Activated CD4-positive, alpha-beta T cell treated with anti-CD3 and anti-CD28 coated beads, Interleukin-2, amount 10 ng/mL, durations not matched to agents 7 days and 5 days (primary cell): ENCODE results near the gene ARID3A. TPM values are rescaled to one million over a fixed set of nuclear protein-coding genes. Genes with fewer than 3 reads are reported as not detected.

Source experiments
- CTCF ChIA-PET: fragments of 350-600 bp; sonication (Branson Sonifier 250); formaldehyde crosslinking; loops from one replicate; lab custom pipeline; 2021; ENCODE audit warnings: antibody characterized with exemption; lab: Charles Lee
- POLR2A ChIA-PET: fragments of 350-600 bp; sonication (Branson Sonifier 250); formaldehyde crosslinking; loops from one replicate; lab custom pipeline; 2021; ENCODE audit warnings: antibody characterized with exemption; lab: Charles Lee
- DNase-seq: peaks from one replicate; pipeline ENCODE4 v3.0.0-alpha.2; 2020
- H3K27ac Mint-ChIP-seq: one replicate; pipeline ENCODE4 v1.8.0; 2021; ENCODE audit warnings: mild to moderate bottlenecking, moderate library complexity, mixed read lengths
- H3K27me3 Mint-ChIP-seq: one replicate; pipeline ENCODE4 v1.8.0; 2021; ENCODE audit warnings: mixed read lengths
- H3K36me3 Mint-ChIP-seq: one replicate; pipeline ENCODE4 v1.8.0; 2021; ENCODE audit warnings: low read depth, mixed read lengths
- H3K4me1 Mint-ChIP-seq: one replicate; pipeline ENCODE4 v1.8.0; 2021; ENCODE audit warnings: mixed read lengths
- H3K4me3 Mint-ChIP-seq: one replicate; pipeline ENCODE4 v1.8.0; 2021; ENCODE audit warnings: mild to moderate bottlenecking, moderate library complexity, mixed read lengths
- H3K9me3 Mint-ChIP-seq: one replicate; pipeline ENCODE4 v1.8.0; 2021; ENCODE audit warnings: mixed read lengths
- total RNA-seq, 2 experiments: library from RNA; stranded (reverse); gene quantifications; one replicate each; pipeline ENCODE4 v1.2.3, GENCODE V29; 2021

ARID3A gene
- total RNA-seq, 2 experiments from 2014 or later, result 25.8 to 28.4 TPM

DNA sequence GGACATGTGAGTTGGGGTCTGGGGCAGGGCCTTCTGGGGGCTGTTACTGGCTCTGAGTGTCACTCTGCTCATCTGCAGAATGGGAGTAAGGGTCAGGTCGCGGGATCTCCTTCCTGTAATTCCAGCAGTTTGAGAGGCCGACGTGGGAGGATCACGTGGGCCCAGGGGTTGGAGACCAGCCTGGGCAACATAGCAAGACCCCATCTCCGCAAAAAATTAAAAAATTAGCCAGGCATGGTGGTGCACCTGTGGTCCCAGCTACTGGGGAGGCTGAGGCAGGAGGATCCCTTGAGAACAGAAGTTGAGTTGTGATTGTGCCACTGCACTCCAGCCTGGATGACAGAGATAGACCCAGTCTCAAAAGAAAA is 4.0 kb downstream of the ARID3A start:
- Mint-ChIP-seq H3K4me3 (no peak overlapping the region), H3K4me1 (peaks cover 14% of the 10 kb centered on the region), H3K9me3 (no peaks in the 10 kb centered on the region), H3K27me3 (no peaks in the 10 kb centered on the region), H3K27ac (peak overlapping the region; percentile 74), H3K36me3 (peaks cover 8% of the 10 kb centered on the region)
- CTCF ChIA-PET, result interaction anchor here (1.0 to 1.5 kb wide), 2 partner anchors 8 to 10 kb away, joined by 3 read pairs; no protein-coding TSS in a partner anchor
- no peak for DNase-seq
- POLR2A ChIA-PET, result no interaction called here

DNA sequence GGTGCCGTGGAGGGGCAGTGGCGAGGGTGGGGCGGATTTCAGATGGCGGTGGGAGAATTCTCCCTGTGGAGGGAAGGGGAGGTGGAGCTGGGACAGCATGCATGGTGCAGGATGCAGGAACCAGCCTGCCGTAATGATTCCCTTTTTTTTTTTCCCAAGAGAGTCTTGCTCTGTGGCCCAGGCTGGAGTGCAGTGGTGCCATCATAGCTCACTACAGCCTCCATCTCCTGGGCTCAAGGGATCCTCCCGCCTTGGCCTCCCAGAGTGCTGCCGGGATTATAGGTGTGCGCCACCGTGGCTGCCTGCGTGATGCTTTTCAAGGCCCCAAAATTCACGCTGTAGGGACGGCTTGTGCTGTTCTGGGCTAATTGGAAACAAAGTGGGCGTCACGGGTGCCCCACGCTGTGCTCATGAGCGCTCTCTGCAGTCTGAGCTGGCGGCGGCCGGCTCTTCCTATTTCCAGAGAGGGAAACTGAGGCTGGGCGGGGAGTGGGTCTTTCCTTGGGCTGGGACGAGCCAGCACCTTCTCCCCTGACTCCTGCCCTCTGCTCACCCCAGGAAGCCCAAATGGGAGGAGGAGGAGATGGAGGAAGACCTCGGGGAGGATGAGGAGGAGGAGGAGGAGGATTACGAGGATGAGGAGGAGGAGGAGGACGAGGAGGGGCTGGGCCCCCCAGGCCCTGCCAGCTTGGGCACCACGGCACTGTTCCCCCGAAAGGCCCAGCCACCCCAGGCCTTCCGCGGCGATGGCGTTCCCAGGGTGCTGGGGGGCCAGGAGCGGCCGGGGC is 6.2 kb downstream of the ARID3A start:
- POLR2A ChIA-PET, result no interaction called here
- H3K4me1 Mint-ChIP-seq, result peaks cover 17% of the 10 kb centered on the region

DNA sequence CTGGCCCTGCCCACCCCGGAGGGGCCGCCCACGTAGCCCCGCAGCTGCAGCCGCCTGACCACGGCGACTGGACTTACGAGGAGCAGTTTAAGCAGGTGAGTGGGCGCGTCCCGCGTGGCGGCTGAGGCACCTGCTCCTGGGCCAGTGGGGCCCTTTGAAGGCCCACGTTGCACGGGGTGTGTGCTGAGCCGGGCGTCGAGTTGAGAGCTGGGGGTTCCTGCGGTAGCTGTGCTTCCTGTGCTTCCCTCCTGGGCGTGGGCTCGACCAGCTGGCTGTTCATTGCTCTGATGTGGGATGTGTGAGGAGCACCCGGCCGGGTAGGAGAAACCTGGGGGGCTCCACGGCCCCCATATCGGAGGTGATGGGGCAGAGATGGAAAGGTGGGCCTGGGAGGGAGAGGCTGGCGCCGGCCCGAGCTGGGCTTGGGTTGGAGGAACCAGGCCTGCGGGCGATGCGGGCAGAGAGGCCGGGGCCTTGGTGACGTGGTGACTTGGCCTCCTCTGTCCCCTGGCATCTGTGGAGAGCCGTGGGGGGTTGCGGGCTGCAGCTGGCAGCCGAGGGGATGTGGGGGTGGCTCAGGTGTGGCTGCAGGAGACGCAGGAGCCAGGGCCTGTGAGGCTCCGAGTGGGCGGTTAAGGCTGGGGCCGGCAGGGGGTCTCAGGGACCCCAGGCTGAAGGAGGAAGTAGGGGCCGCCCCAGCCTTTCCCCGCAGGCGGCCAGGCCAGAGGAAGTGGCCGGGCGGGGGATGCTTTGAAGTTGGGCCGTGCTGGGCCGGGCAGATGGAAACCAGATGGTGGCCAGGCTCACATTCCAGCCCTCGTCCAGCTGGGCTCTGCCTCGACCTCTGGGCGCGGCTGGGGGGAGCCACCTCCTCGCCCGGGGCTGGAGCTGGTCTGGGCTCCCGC is 7.1 kb downstream of the ARID3A start:
- peak; percentile 57 for DNase-seq
- peaks cover 15% of the 10 kb centered on the region for H3K36me3 Mint-ChIP-seq
- ChIA-PET POLR2A (no interaction called here), CTCF (interaction anchor here (1.1 to 1.4 kb wide), 2 partner anchors 12 to 51 kb away, joined by 3 to 4 read pairs; partner anchors contain the start of gene WDR18)
- no peaks in the 10 kb centered on the region for H3K27me3 Mint-ChIP-seq
- H3K4me1 Mint-ChIP-seq, result peaks cover 24% of the 10 kb centered on the region
- H3K27ac Mint-ChIP-seq, result peak overlapping the region; percentile 83
- H3K9me3 Mint-ChIP-seq, result peaks cover 3% of the 10 kb centered on the region
- H3K4me3 Mint-ChIP-seq, result peak overlapping the region; percentile 70

More for the DNA sequence above, 6.2 kb downstream of the ARID3A start:
- CTCF ChIA-PET, result interaction anchor here (0.6 to 1.4 kb wide), 2 partner anchors 19 to 52 kb away, joined by 3 to 4 read pairs; partner anchors contain the start of gene WDR18
- Mint-ChIP-seq H3K36me3 (peaks cover 10% of the 10 kb centered on the region), H3K27me3 (no peaks in the 10 kb centered on the region), H3K27ac (peak overlapping the region; percentile 62), H3K9me3 (no peaks in the 10 kb centered on the region), H3K4me3 (no peak overlapping the region)
- no peak for DNase-seq

DNA sequence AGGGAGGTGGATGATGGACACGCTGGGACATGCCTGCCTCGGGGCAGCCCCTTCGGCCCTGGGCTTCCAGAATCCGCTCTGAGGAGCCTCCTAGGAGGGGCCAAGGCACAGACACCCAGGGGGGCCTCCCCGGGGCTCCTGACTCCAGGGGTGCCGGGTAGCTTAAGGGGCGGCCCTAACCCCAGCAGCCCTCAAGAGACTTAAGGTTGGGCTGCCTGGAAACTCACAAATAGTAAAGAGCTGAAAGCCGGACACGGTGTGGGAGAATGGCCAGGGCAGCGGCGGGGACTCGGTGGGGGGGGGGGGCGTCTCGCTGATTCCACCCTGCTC is 7.7 kb downstream of the ARID3A start:
- Mint-ChIP-seq H3K9me3 (peaks cover 3% of the 10 kb centered on the region), H3K27me3 (no peaks in the 10 kb centered on the region), H3K36me3 (peaks cover 17% of the 10 kb centered on the region), H3K4me1 (peaks cover 29% of the 10 kb centered on the region), H3K4me3 (no peak overlapping the region), H3K27ac (no peak overlapping the region)
- no peak for DNase-seq
- CTCF ChIA-PET, result interaction anchor here (1.1 to 1.4 kb wide), 2 partner anchors 11 to 51 kb away, joined by 3 to 4 read pairs; partner anchors contain the start of gene WDR18
- POLR2A ChIA-PET, result no interaction called here

DNA sequence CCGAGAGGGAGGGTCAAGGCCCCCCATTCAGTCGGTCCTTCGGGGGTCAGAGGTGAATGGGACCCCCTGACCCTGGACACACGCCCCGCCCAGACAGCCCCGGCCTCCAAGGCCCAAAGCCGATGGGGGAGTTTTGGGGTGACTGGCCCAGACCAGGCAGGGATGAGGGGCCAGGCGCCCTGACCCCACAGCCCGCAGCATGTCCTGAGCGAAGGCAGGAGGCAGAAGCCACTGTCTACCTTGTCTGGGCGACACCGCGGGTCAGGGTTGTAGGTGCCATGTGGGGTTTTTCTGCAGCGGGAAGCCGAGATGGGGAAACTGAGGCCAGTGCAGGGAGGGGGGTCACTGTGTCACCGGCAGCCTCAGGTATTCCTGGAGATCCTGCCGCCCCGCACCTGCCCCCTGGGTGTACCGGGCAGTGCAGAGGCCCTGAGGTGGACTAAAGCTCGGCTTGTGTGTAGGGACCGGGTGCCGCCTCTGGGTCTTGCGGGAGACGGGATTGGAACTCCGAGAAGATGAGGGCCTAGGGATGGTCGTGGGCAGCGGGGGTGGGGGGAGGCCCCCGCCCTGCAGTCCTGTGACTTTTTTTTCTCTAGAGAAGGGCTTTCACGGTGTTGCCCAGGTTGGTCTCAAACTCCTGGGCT is 8.5 kb downstream of the ARID3A start:
- ChIA-PET CTCF (no interaction called here), POLR2A (no interaction called here)
- H3K27me3 Mint-ChIP-seq, result no peaks in the 10 kb centered on the region
- H3K36me3 Mint-ChIP-seq, result peaks cover 18% of the 10 kb centered on the region
- H3K9me3 Mint-ChIP-seq, result peaks cover 3% of the 10 kb centered on the region
- no peak for DNase-seq
- H3K4me1 Mint-ChIP-seq, result peaks cover 31% of the 10 kb centered on the region
- peak overlapping the region; percentile 46 for H3K27ac Mint-ChIP-seq
- H3K4me3 Mint-ChIP-seq, result no peak overlapping the region

DNA sequence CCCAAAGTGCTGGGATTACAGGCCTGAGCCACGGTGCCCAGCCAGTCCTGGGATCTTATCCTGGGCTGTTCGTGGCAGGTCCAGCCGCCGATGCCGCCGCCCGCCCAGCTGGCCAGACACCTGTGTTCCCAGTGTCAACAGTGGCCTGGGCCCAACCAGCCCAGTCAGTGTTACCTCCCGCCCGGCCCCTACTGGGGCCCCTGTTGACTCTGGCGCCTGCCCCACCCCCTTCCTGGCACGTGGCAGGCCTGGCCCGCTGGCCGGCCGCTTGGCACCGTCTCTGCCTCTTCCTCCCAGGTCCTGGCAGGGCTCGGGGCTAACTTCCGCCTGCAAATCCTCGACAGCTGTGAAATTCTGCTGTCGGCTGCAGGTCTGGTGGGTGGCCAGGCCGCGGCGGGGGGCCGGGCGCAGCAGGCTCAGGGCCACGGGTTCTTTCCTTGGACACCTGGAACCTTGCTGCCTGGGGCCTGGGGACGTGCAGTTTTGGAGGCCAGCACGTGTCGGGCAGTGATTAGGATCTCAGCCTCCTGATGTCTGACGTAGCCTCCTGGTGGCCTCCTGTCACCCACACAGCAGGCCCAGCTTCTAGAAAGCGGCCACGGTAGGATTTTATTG is 9.1 kb downstream of the ARID3A start:
- no peaks in the 10 kb centered on the region for H3K27me3 Mint-ChIP-seq
- no peak overlapping the region for H3K27ac Mint-ChIP-seq
- ChIA-PET CTCF (interaction anchor here (1.5 kb wide), 1 partner anchor 10 kb away, joined by 4 read pairs; no protein-coding TSS in a partner anchor), POLR2A (no interaction called here)
- no peak overlapping the region for H3K4me3 Mint-ChIP-seq
- peaks cover 19% of the 10 kb centered on the region for H3K36me3 Mint-ChIP-seq
- DNase-seq, result no peak
- peaks cover 3% of the 10 kb centered on the region for H3K9me3 Mint-ChIP-seq
- peaks cover 36% of the 10 kb centered on the region for H3K4me1 Mint-ChIP-seq

DNA sequence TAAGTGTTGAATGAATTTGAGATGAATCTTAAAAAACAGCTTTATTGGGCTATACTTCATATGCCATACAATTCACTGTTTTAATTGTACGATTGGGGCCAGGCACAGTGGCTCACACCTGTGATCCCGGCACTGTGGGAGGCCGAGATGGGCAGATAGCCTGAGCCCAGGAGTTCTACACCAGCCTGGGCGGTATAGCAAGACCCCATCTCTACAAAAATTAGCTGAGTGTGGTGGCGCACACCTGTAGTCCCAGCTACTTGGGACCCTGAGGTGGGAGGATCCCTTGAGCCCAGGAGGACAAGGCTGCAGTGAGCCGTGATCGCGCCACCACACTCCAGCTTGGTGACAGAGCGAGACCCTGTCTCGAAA is 10.3 kb downstream of the ARID3A start:
- no peak for DNase-seq
- Mint-ChIP-seq H3K4me1 (peaks cover 42% of the 10 kb centered on the region), H3K27ac (no peak overlapping the region), H3K36me3 (peaks cover 19% of the 10 kb centered on the region), H3K27me3 (no peaks in the 10 kb centered on the region), H3K4me3 (no peak overlapping the region), H3K9me3 (peaks cover 3% of the 10 kb centered on the region)
- ChIA-PET CTCF (interaction anchor here (1.0 to 1.5 kb wide), 2 partner anchors 11 to 13 kb away, joined by 3 to 4 read pairs; no protein-coding TSS in a partner anchor), POLR2A (no interaction called here)

DNA sequence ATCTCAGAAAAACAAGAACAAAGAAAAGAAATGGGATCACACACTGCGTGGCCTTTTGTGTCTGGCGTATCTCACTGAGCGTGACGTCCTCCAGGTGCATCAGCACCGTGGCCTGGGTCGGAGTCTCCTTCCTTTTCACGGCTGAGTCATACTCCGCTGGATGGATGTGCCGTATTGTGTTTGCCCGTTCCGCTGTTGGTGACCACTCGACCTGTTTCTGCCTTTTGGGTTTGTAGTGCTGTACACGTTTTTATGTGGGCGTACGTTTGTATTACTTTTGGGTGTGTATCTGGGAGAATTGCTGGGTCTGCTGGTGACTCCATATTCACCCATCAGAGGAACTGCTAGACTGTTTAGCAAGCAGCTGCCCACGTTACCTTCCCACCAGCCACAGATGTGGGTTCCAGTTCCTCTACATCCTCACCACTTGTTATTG is 11.4 kb downstream of the ARID3A start:
- Mint-ChIP-seq H3K9me3 (peaks cover 3% of the 10 kb centered on the region), H3K27me3 (no peaks in the 10 kb centered on the region), H3K4me1 (peaks cover 42% of the 10 kb centered on the region), H3K36me3 (peaks cover 20% of the 10 kb centered on the region), H3K4me3 (no peak overlapping the region), H3K27ac (peak overlapping the region; percentile 68)
- ChIA-PET CTCF (interaction anchor here (0.7 to 2.2 kb wide), 3 partner anchors 14 to 82 kb away, joined by 3 to 7 read pairs (median 3); no protein-coding TSS in a partner anchor), POLR2A (no interaction called here)
- DNase-seq, result peak; percentile 75

DNA sequence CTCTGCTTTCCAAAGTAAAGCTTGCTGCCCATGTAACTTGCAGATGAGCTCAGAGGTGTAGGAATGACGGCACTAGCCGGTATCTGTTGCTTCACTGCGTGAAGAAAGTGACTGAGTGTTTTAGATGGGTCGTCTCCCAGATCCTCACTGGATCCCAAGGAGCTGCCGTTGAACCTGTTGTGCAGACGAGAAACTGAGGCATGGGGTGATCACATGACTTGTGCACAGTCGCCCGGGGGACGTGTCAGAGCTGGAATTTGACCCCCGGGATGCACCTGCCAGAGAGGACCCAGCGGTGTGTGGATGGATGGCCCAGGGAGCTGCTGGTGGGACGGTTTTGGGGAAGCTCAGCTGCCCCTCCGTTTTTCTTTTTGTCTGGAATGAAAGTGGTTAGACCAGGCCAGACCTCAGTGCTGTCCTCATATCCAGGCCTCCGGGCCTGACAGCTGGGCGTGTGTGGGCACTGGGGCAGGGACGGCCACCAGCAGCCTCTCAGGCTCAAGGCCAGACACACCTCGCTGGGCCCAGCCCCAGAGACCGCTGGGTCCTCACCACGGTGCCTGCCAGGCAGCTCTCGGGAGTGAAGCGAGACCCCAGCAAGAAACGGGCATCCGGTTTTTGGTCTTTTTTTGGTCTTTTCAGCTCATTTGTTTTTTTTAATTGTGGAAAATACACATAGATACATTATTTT is 12.5 kb downstream of the ARID3A start:
- Mint-ChIP-seq H3K9me3 (peaks cover 3% of the 10 kb centered on the region), H3K36me3 (peaks cover 17% of the 10 kb centered on the region), H3K4me3 (no peak overlapping the region), H3K4me1 (peaks cover 35% of the 10 kb centered on the region), H3K27ac (no peak overlapping the region), H3K27me3 (no peaks in the 10 kb centered on the region)
- ChIA-PET POLR2A (interaction anchor here (0.7 kb wide), 1 partner anchor 164 kb away, joined by 4 read pairs; no protein-coding TSS in a partner anchor), CTCF (interaction anchor here (0.6 to 2.2 kb wide), 6 partner anchors 9 to 569 kb away, joined by 3 to 7 read pairs (median 3); no protein-coding TSS in a partner anchor)
- DNase-seq, result no peak

DNA sequence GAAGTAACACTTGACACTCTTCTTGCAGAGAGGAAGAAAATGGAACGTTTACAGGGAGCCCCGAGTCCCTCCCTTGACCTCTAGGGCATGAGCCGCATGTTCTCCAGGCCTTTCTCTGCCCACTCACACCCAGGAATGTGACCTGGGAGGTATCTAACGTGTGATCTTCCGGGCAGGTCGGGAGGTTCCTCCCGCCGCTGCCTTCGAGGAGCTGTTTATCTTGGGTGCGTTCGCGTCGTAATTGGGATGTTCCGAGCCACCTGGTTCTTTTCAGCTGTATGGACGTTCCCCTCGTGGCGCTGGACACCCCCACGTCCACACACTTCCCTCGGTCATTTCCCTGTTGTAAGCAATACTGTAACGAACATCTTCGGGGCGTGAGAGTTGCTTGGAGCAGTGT is 13.6 kb downstream of the ARID3A start:
- Mint-ChIP-seq H3K4me1 (peaks cover 35% of the 10 kb centered on the region), H3K4me3 (no peak overlapping the region), H3K27me3 (no peaks in the 10 kb centered on the region), H3K9me3 (peaks cover 3% of the 10 kb centered on the region), H3K36me3 (peaks cover 17% of the 10 kb centered on the region), H3K27ac (no peak overlapping the region)
- CTCF ChIA-PET, result interaction anchor here (0.6 to 1.4 kb wide), 3 partner anchors 10 to 301 kb away, joined by 3 to 5 read pairs (median 3); no protein-coding TSS in a partner anchor
- POLR2A ChIA-PET, result no interaction called here
- no peak for DNase-seq

DNA sequence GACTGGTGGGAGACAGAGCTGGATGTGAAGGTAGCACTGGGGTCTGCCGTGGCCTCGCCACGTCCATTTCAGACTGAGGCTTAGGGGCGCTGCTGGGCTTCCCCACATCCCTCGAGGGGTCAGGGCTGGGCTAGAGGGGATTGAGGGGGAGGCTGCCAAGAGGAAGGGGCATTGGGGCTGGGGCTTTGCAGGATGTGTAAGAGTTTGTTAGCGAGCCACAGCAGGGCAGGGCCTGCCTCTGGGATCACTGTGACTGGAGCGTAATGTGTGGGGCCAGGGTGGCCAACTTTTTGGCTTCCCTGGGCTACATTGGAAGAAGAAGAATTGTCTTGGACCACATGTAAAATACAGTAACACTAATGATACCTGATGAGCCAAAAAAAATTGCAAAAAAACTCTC is 14.1 kb downstream of the ARID3A start:
- H3K4me1 Mint-ChIP-seq, result peaks cover 35% of the 10 kb centered on the region
- peaks cover 17% of the 10 kb centered on the region for H3K36me3 Mint-ChIP-seq
- POLR2A ChIA-PET, result no interaction called here
- H3K27ac Mint-ChIP-seq, result peak overlapping the region; percentile 76
- peaks cover 3% of the 10 kb centered on the region for H3K9me3 Mint-ChIP-seq
- CTCF ChIA-PET, result interaction anchor here (0.6 to 1.4 kb wide), 3 partner anchors 10 to 301 kb away, joined by 3 to 5 read pairs (median 3); no protein-coding TSS in a partner anchor
- no peak for DNase-seq
- H3K27me3 Mint-ChIP-seq, result no peaks in the 10 kb centered on the region
- H3K4me3 Mint-ChIP-seq, result peak overlapping the region; percentile 17
